ENCODE results near the gene PLXNA2.

The PLXNA2 gene

GRCh38 chr1:208265122-208265469 is 20.9 kb upstream of the PLXNA2 start:
- no peak for ATAC-seq
- no peak for TF ChIP-seq ESRRG (CRISPR knock-in tag; IDR thresholded peaks at IDR 0.05)
- no peak for TF ChIP-seq ZFP3 (CRISPR knock-in tag; IDR thresholded peaks at IDR 0.05)

DNA sequence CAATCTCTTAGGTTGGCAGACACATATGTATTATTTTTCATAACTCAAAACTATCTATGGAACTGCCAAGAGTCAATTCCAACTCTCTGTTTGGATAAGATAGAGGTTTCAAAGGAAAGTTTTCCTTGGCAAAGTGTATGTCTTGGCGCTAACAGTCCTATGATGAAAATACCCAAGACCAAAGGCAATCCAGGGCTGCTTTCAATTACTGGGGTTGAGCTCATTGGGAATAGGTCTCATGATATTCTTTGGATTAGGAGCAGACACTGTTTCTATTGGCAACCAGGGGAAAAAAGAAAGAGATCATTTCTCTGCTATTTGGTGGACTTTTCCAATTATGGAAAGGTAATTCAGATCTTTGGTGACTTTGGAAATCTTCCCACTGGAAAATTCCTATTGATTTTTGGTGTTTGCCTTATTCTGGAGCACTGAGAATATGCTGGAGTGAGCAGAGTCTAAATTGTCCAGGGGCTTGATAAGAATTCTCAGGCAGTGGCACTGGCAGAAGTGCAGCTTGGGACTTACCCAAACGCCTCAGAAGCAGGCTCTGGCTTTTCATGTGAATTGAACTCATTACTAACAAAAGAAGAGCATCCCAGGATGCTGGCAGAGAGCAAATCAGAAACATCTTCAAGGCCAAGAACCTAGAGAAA is 20.4 kb upstream of the PLXNA2 start:
- ATAC-seq, result peak; percentile 51
- TF ChIP-seq TOX (CRISPR knock-in tag; IDR thresholded peaks at IDR 0.05; ENCODE audit: borderline replicate concordance) (no peak), PATZ1 (CRISPR knock-in tag; IDR thresholded peaks at IDR 0.05; ENCODE audit: borderline replicate concordance) (no peak), ARNTL (CRISPR knock-in tag; IDR thresholded peaks at IDR 0.05; ENCODE audit: borderline replicate concordance, low read depth) (no peak), PPARA (CRISPR knock-in tag; IDR thresholded peaks at IDR 0.05; ENCODE audit: borderline replicate concordance) (no peak), TSHZ2 (CRISPR knock-in tag; IDR thresholded peaks at IDR 0.05) (no peak), ESRRG (CRISPR knock-in tag; IDR thresholded peaks at IDR 0.05) (no peak)
- TF ChIP-seq, protein P1, sequence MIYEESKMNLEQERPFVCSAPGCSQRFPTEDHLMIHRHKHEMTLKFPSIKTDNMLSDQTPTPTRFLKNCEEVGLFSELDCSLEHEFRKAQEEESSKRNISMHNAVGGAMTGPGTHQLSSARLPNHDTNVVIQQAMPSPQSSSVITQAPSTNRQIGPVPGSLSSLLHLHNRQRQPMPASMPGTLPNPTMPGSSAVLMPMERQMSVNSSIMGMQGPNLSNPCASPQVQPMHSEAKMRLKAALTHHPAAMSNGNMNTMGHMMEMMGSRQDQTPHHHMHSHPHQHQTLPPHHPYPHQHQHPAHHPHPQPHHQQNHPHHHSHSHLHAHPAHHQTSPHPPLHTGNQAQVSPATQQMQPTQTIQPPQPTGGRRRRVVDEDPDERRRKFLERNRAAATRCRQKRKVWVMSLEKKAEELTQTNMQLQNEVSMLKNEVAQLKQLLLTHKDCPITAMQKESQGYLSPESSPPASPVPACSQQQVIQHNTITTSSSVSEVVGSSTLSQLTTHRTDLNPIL (CRISPR knock-in tag; IDR thresholded peaks at IDR 0.05; ENCODE audit: low read depth), result no peak
- TF ChIP-seq, protein P2, sequence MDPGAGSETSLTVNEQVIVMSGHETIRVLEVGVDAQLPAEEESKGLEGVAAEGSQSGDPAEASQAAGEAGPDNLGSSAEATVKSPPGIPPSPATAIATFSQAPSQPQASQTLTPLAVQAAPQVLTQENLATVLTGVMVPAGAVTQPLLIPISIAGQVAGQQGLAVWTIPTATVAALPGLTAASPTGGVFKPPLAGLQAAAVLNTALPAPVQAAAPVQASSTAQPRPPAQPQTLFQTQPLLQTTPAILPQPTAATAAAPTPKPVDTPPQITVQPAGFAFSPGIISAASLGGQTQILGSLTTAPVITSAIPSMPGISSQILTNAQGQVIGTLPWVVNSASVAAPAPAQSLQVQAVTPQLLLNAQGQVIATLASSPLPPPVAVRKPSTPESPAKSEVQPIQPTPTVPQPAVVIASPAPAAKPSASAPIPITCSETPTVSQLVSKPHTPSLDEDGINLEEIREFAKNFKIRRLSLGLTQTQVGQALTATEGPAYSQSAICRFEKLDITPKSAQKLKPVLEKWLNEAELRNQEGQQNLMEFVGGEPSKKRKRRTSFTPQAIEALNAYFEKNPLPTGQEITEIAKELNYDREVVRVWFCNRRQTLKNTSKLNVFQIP (CRISPR knock-in tag; IDR thresholded peaks at IDR 0.05; ENCODE audit: borderline replicate concordance, low read depth), result no peak

DNA sequence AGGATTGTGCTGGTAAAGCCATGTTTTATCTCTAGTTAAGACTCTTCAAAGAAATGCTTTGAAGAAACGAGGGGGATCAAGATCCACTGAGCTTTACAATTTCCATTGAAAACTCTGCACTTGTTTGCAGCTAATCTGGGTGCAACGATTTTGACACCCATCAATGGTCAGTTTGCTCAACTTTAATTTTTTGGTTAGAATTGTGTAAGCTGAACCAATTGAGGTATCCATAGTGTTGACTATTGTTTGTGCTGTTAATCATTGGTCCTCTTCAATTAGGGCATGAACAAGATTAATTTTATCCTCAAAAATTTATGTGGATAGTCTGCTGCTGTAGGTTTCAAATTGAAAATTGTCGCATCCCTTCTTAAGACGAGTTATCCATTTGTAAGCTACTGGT is 17.7 kb upstream of the PLXNA2 start:
- TF ChIP-seq RARB (CRISPR knock-in tag; IDR thresholded peaks at IDR 0.05), result no peak
- no peak for TF ChIP-seq ZNF70 (CRISPR knock-in tag; IDR thresholded peaks at IDR 0.05)
- no peak for TF ChIP-seq CSDC2 (CRISPR knock-in tag; IDR thresholded peaks at IDR 0.05)
- no peak for TF ChIP-seq ESRRG (CRISPR knock-in tag; IDR thresholded peaks at IDR 0.05)
- no peak for TF ChIP-seq TOX (CRISPR knock-in tag; IDR thresholded peaks at IDR 0.05; ENCODE audit: borderline replicate concordance)
- no peak for TF ChIP-seq PPARA (CRISPR knock-in tag; IDR thresholded peaks at IDR 0.05; ENCODE audit: borderline replicate concordance)
- TF ChIP-seq GLIS3 (CRISPR knock-in tag; IDR thresholded peaks at IDR 0.05), result no peak
- TF ChIP-seq, protein P1 (CRISPR knock-in tag; IDR thresholded peaks at IDR 0.05; ENCODE audit: low read depth), result no peak
- no peak for TF ChIP-seq SNAI2 (CRISPR knock-in tag; IDR thresholded peaks at IDR 0.05)
- TF ChIP-seq ZFP3 (CRISPR knock-in tag; IDR thresholded peaks at IDR 0.05), result no peak
- no peak for ATAC-seq

- no peak for ATAC-seq
- TF ChIP-seq ZFP3 (CRISPR knock-in tag; IDR thresholded peaks at IDR 0.05) (no peak), CSDC2 (CRISPR knock-in tag; IDR thresholded peaks at IDR 0.05) (no peak), BACH2 (CRISPR knock-in tag; IDR thresholded peaks at IDR 0.05; ENCODE audit: borderline replicate concordance) (no peak), RARB (CRISPR knock-in tag; IDR thresholded peaks at IDR 0.05) (no peak), PPARA (CRISPR knock-in tag; IDR thresholded peaks at IDR 0.05; ENCODE audit: borderline replicate concordance) (no peak), PATZ1 (CRISPR knock-in tag; IDR thresholded peaks at IDR 0.05; ENCODE audit: borderline replicate concordance) (no peak), TSHZ2 (CRISPR knock-in tag; IDR thresholded peaks at IDR 0.05) (no peak)
- TF ChIP-seq, protein P2 (CRISPR knock-in tag; IDR thresholded peaks at IDR 0.05; ENCODE audit: borderline replicate concordance, low read depth), result no peak
- TF ChIP-seq, protein P1 (CRISPR knock-in tag; IDR thresholded peaks at IDR 0.05; ENCODE audit: low read depth), result no peak
Observed at GRCh38 chr1:208258277-208258676, 14.1 kb upstream of the PLXNA2 start.
